Measurements from ENCODE around the gene MTR. TPM values are rescaled to one million over a fixed set of nuclear protein-coding genes. Genes with fewer than 3 reads are reported as not detected.

MTR gene
- total RNA-seq, 1 experiment from 2014 or later, result 35.5 TPM

GRCh38 chr1:236922190-236922589, 127.1 kb downstream of the MTR start:
- Histone ChIP-seq H4K8ac (replicated peaks; ENCODE audit: insufficient read length, low read depth, low read length) (no peak overlapping the region), H3K4me2 (ENCODE audit: insufficient read depth, insufficient read length, low read length) (no peak overlapping the region), H4K5ac (ENCODE audit: insufficient read length, low read depth, low read length) (no peak overlapping the region), H3K9ac (ENCODE audit: extremely low read depth, insufficient read length, low read length) (no peak overlapping the region), H2AFZ (ENCODE audit: low read length) (no peak overlapping the region), H3K9me3 (ENCODE audit: control insufficient read depth, low read depth, low read length) (no peaks in the 10 kb centered on the region), H3T11ph (ENCODE audit: low read length) (no peak overlapping the region), H2AK5ac (ENCODE audit: insufficient read length, low read length) (no peak overlapping the region), H2BK120ac (ENCODE audit: low read depth, low read length, poor library complexity, severe bottlenecking) (no peak overlapping the region), H3K27ac (ENCODE audit: insufficient read length, low read depth, low read length) (no peak overlapping the region), H3K4ac (ENCODE audit: low read depth, low read length) (no peak overlapping the region), H4K91ac (ENCODE audit: insufficient read length, low read depth, low read length) (no peak overlapping the region), H3K23me2 (ENCODE audit: insufficient read length, low read depth, low read length, poor library complexity, severe bottlenecking) (no peaks in the 10 kb centered on the region), H3K56ac (ENCODE audit: insufficient read length, low read depth, low read length) (no peak overlapping the region), H3K79me1 (ENCODE audit: insufficient read depth, low read depth, low read length, poor library complexity, severe bottlenecking) (no peaks in the 10 kb centered on the region), H3K14ac (ENCODE audit: insufficient read depth, low read length) (no peak overlapping the region), H3K4me1 (ENCODE audit: insufficient read depth, low read length) (no peaks in the 10 kb centered on the region), H3K27me3 (ENCODE audit: insufficient read depth, low read length) (no peaks in the 10 kb centered on the region), H2BK12ac (ENCODE audit: insufficient read length, low read depth, low read length) (no peak overlapping the region), H3K23ac (ENCODE audit: insufficient read length, low read depth, low read length) (no peak overlapping the region), H3K79me2 (ENCODE audit: insufficient read depth, low read length) (no peaks in the 10 kb centered on the region), H2BK15ac (ENCODE audit: low read depth, low read length) (no peak overlapping the region), H3K18ac (ENCODE audit: insufficient read length, low read depth, low read length) (no peak overlapping the region), H2BK20ac (ENCODE audit: low read depth, low read length, poor library complexity, severe bottlenecking) (no peak overlapping the region), H2BK5ac (ENCODE audit: insufficient read length, low read length) (no peak overlapping the region), H4K20me1 (ENCODE audit: control insufficient read depth, insufficient read depth, insufficient read length) (no peaks in the 10 kb centered on the region)
- TF ChIP-seq, protein P1, sequence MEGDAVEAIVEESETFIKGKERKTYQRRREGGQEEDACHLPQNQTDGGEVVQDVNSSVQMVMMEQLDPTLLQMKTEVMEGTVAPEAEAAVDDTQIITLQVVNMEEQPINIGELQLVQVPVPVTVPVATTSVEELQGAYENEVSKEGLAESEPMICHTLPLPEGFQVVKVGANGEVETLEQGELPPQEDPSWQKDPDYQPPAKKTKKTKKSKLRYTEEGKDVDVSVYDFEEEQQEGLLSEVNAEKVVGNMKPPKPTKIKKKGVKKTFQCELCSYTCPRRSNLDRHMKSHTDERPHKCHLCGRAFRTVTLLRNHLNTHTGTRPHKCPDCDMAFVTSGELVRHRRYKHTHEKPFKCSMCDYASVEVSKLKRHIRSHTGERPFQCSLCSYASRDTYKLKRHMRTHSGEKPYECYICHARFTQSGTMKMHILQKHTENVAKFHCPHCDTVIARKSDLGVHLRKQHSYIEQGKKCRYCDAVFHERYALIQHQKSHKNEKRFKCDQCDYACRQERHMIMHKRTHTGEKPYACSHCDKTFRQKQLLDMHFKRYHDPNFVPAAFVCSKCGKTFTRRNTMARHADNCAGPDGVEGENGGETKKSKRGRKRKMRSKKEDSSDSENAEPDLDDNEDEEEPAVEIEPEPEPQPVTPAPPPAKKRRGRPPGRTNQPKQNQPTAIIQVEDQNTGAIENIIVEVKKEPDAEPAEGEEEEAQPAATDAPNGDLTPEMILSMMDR (conservative IDR thresholded peaks at IDR 0.05), result no peak
- no peak overlapping the region for H3K27ac Mint-ChIP-seq
- H3K9me3 Mint-ChIP-seq, result peaks cover 14 to 17% of the 10 kb centered on the region in 2 experiments
- H3K4me1 Mint-ChIP-seq, result no peaks in the 10 kb centered on the region
- no peak overlapping the region for H3K4me3 Mint-ChIP-seq
- no peak for DNase-seq
- H3K27me3 Mint-ChIP-seq (ENCODE audit: low read depth), result no peaks in the 10 kb centered on the region
- WGBS (ENCODE audit: extremely low coverage, insufficient read length, low lambda C conversion rate), result no CpG with 5 or more reads among the region's 2 CpGs
- H3K36me3 Mint-ChIP-seq (ENCODE audit: insufficient read depth in 1 of 3, low read depth in 3 of 3), result peaks cover 1 to 9% (median 2%) of the 10 kb centered on the region in 3 experiments; a peak in 6 of 7 replicates
